Activated B cell treated with CpG ODN at 0.5 μM for 24 hours (primary cell): Measurements from ENCODE around the gene HS2ST1. TPM values are rescaled to one million over a fixed set of nuclear protein-coding genes. Genes with fewer than 3 reads are reported as not detected.
A peak's percentile ranks its signal among the peaks of the same experiment; 100 is the strongest.

Source experiments
- ATAC-seq: fragments of 200-7000 bp; cut with Tn5 transposase; one replicate; pipeline ENCODE4 v1.10.0; 2021; ENCODE audit warnings: low read depth, mild to moderate bottlenecking, moderate library complexity
- CTCF ChIA-PET: fragments of 350-600 bp; sonication (Branson Sonifier 250); formaldehyde crosslinking; loops from one replicate; lab custom pipeline; 2021; ENCODE audit warnings: antibody characterized with exemption; lab: Charles Lee
- POLR2A ChIA-PET: fragments of 350-600 bp; sonication (Branson Sonifier 250); formaldehyde crosslinking; loops from one replicate; lab custom pipeline; 2021; ENCODE audit warnings: antibody characterized with exemption; lab: Charles Lee
- DNase-seq: peaks from one replicate; pipeline ENCODE4 v3.0.0; 2022
- H3K27ac Mint-ChIP-seq: one replicate; pipeline ENCODE4 v1.8.0; 2020; ENCODE audit warnings: mixed read lengths
- H3K27me3 Mint-ChIP-seq: one replicate; pipeline ENCODE4 v1.8.0; 2021; ENCODE audit warnings: mixed read lengths
- H3K36me3 Mint-ChIP-seq: one replicate; pipeline ENCODE4 v1.8.0; 2021; ENCODE audit warnings: low read depth, mixed read lengths
- H3K4me1 Mint-ChIP-seq: one replicate; pipeline ENCODE4 v1.8.0; 2021; ENCODE audit warnings: mixed read lengths
- H3K4me3 Mint-ChIP-seq: one replicate; pipeline ENCODE4 v1.8.0; 2020; ENCODE audit warnings: mild to moderate bottlenecking, mixed read lengths
- H3K9me3 Mint-ChIP-seq: one replicate; pipeline ENCODE4 v1.8.0; 2020; ENCODE audit warnings: mixed read lengths
- CTCF ChIP-seq: fragments of 200-600 bp; IDR thresholded peaks from one replicate; pipeline ENCODE4 v1.8.0; 2022; ENCODE audit warnings: antibody characterized with exemption, mild to moderate bottlenecking
- intact Hi-C: fragments of 100-400 bp; cut with micrococcal nuclease; formaldehyde crosslinking; loops from one replicate; pipeline ENCODE4 v1.15.1; 2024
- total RNA-seq: library from RNA; stranded (reverse); gene quantifications from 2 replicates; pipeline ENCODE4 v1.2.3, GENCODE V29; 2022

The HS2ST1 gene
- total RNA-seq, 1 donor from 2014 or later = 24.2 TPM

GRCh38 chr1:87044840-87045239 is 130.4 kb downstream of the HS2ST1 start:
- TF ChIP-seq CTCF = no peak
- intact Hi-C loops = loop anchor here (2.0 kb wide), 1 partner anchor 14 kb away; no protein-coding TSS in a partner anchor
- ChIA-PET POLR2A (interaction anchor here (0.9 to 1.2 kb wide), 4 partner anchors 10 to 131 kb away, joined by 3 to 6 read pairs (median 3); partner anchors contain the start of genes HS2ST1 and SELENOF), CTCF (interaction anchor here (1.8 kb wide), 1 partner anchor 39 kb away, joined by 7 read pairs; no protein-coding TSS in a partner anchor)
- Mint-ChIP-seq H3K9me3 (peaks cover 2% of the 10 kb centered on the region), H3K4me1 (peaks cover 41% of the 10 kb centered on the region), H3K36me3 (peaks cover 3% of the 10 kb centered on the region), H3K27me3 (no peaks in the 10 kb centered on the region), H3K4me3 (no peak overlapping the region), H3K27ac (peak overlapping the region; percentile 7)
- DNase-seq = no peak
- ATAC-seq = peak; percentile 49

- DNase-seq = no peak
- peak overlapping the region; percentile 1 for H3K4me3 Mint-ChIP-seq
- POLR2A ChIA-PET = interaction anchor here (0.5 to 1.2 kb wide), 4 partner anchors 9 to 174 kb away, joined by 3 to 6 read pairs (median 4); partner anchors contain the start of genes HS2ST1 and SELENOF
Measured at GRCh38 chr1:87045761-87046304, 131.4 kb downstream of the HS2ST1 start.

GRCh38 chr1:87046951-87047350 is 132.5 kb downstream of the HS2ST1 start:
- ATAC-seq (no peak), DNase-seq (no peak)
- no peak for TF ChIP-seq CTCF
- Mint-ChIP-seq H3K27me3 (no peaks in the 10 kb centered on the region), H3K36me3 (peaks cover 3% of the 10 kb centered on the region), H3K27ac (no peak overlapping the region), H3K9me3 (peaks cover 2% of the 10 kb centered on the region), H3K4me1 (peaks cover 43% of the 10 kb centered on the region), H3K4me3 (no peak overlapping the region)
- ChIA-PET CTCF (no interaction called here), POLR2A (no interaction called here)
- intact Hi-C loops = no loop called here

More at GRCh38 chr1:87045761-87046304, 131.4 kb downstream of the HS2ST1 start:
- TF ChIP-seq CTCF = no peak
- Mint-ChIP-seq H3K27me3 (no peaks in the 10 kb centered on the region), H3K27ac (peak overlapping the region; percentile 87), H3K36me3 (peaks cover 3% of the 10 kb centered on the region), H3K9me3 (peaks cover 2% of the 10 kb centered on the region), H3K4me1 (peaks cover 45% of the 10 kb centered on the region)
- CTCF ChIA-PET = interaction anchor here (1.0 to 1.8 kb wide), 3 partner anchors 38 to 40 kb away, joined by 3 to 7 read pairs (median 4); no protein-coding TSS in a partner anchor
- ATAC-seq = peak; percentile 78
- intact Hi-C loops = loop anchor here (2.0 kb wide), 1 partner anchor 15 kb away; no protein-coding TSS in a partner anchor

GRCh38 chr1:87048237-87048636 is 133.8 kb downstream of the HS2ST1 start:
- ATAC-seq (no peak), DNase-seq (no peak)
- Mint-ChIP-seq H3K36me3 (peaks cover 3% of the 10 kb centered on the region), H3K4me1 (peaks cover 43% of the 10 kb centered on the region), H3K9me3 (peaks cover 2% of the 10 kb centered on the region), H3K27me3 (no peaks in the 10 kb centered on the region), H3K4me3 (no peak overlapping the region), H3K27ac (no peak overlapping the region)
- ChIA-PET POLR2A (no interaction called here), CTCF (no interaction called here)
- no peak for TF ChIP-seq CTCF
- intact Hi-C loops = no loop called here

- intact Hi-C loops = loop anchor here (5.0 to 10.0 kb wide), 4 partner anchors 283 to 1633 kb away; partner anchors contain the start of genes ODF2L and PKN2
- Mint-ChIP-seq H3K4me3 (peak overlapping the region; percentile 55), H3K36me3 (peaks cover 3% of the 10 kb centered on the region), H3K4me1 (peaks cover 44% of the 10 kb centered on the region), H3K27ac (no peak overlapping the region), H3K27me3 (no peaks in the 10 kb centered on the region), H3K9me3 (peaks cover 2% of the 10 kb centered on the region)
- ChIA-PET CTCF (no interaction called here), POLR2A (no interaction called here)
- no peak for DNase-seq
- ATAC-seq = no peak
- TF ChIP-seq CTCF = no peak
Measured at GRCh38 chr1:87051965-87052364, 137.5 kb downstream of the HS2ST1 start.
